IMR-90 (cell line): ENCODE measurements around the gene ARHGAP8. TPM values are rescaled to one million over a fixed set of nuclear protein-coding genes. Genes with fewer than 3 reads are reported as not detected.

Experiments
- ATAC-seq: fragments of 200-7000 bp; cut with Tn5 transposase; 2 replicates; pipeline ENCODE4 v1.9.1; 2020; ENCODE audit warnings: low read depth, mild to moderate bottlenecking, moderate library complexity
- BruUV-seq: library from RNA; stranded (reverse); fragments of 400-500 nt; replicated peaks from 2 replicates; lab custom pipeline; 2021; lab: Mats Ljungman, UMichigan
- CTCF ChIA-PET: fragments of 300-600 bp; formaldehyde crosslinking; extraction: SDS; loops from one replicate; lab custom pipeline; 2021; ENCODE audit warnings: antibody characterized with exemption; lab: Yijun Ruan, JAX
- POLR2A ChIA-PET: fragments of 300-600 bp; sonication (Branson Sonifier 250); formaldehyde crosslinking; loops from one replicate; lab custom pipeline; 2022; ENCODE audit warnings: antibody characterized with exemption; ENCODE audit not compliant: unreplicated experiment; lab: Charles Lee
- DNase-seq: peaks from one replicate; pipeline ENCODE4 v3.0.0; 2013
- H2AFZ ChIP-seq: replicated peaks from 2 replicates; pipeline ENCODE3; 2013; ENCODE audit warnings: low read length, mild to moderate bottlenecking; ENCODE audit not compliant: poor library complexity
- H2AK5ac ChIP-seq: 2 replicates; pipeline ENCODE4 v1.6.1; 2013; ENCODE audit warnings: low read depth, low read length, inconsistent platforms
- H2AK9ac ChIP-seq: replicated peaks from 2 replicates; pipeline ENCODE3; 2013; ENCODE audit warnings: mild to moderate bottlenecking, low read depth, low read length, moderate library complexity; ENCODE audit not compliant: poor library complexity
- H2BK120ac ChIP-seq: 2 replicates; pipeline ENCODE4 v1.6.1; 2013; ENCODE audit warnings: low read depth, low read length, inconsistent platforms
- H2BK15ac ChIP-seq: 3 replicates; pipeline ENCODE4 v1.6.1; 2013; ENCODE audit warnings: low read depth, low read length, inconsistent platforms
- H2BK20ac ChIP-seq: 2 replicates; pipeline ENCODE4 v1.6.1; 2013; ENCODE audit warnings: low read depth, mild to moderate bottlenecking, inconsistent platforms, low read length, moderate library complexity
- H2BK5ac ChIP-seq: 2 replicates; pipeline ENCODE4 v1.6.1; 2013; ENCODE audit warnings: mild to moderate bottlenecking, low read depth, low read length, inconsistent platforms; ENCODE audit not compliant: poor library complexity, severe bottlenecking
- H3K14ac ChIP-seq: replicated peaks from 2 replicates; pipeline ENCODE4 v1.6.1; 2013; ENCODE audit warnings: low read depth, low read length, inconsistent platforms
- H3K18ac ChIP-seq: 2 replicates; pipeline ENCODE4 v1.6.1; 2013; ENCODE audit warnings: low read depth, low read length, control low read depth
- H3K23ac ChIP-seq: 2 replicates; pipeline ENCODE4 v1.6.1; 2013; ENCODE audit warnings: low read depth, low read length, inconsistent platforms
- H3K27ac ChIP-seq: 2 replicates; pipeline ENCODE4 v1.5.1; 2013; ENCODE audit warnings: mild to moderate bottlenecking, control low read depth, low read length; ENCODE audit not compliant: insufficient read depth
- H3K27me3 ChIP-seq: 2 replicates; pipeline ENCODE4 v1.6.1; 2013; ENCODE audit warnings: low read length; ENCODE audit not compliant: control insufficient read depth, insufficient read depth
- H3K36me3 ChIP-seq: 2 replicates; pipeline ENCODE4 v1.6.1; 2013; ENCODE audit warnings: low read length, mixed read lengths; ENCODE audit not compliant: control insufficient read depth, insufficient read depth
- H3K4ac ChIP-seq: 2 replicates; pipeline ENCODE4 v1.6.1; 2013; ENCODE audit warnings: low read depth, low read length, inconsistent platforms
- H3K4me1 ChIP-seq: 2 replicates; pipeline ENCODE4 v1.6.1; 2013; ENCODE audit warnings: low read length, mixed read lengths; ENCODE audit not compliant: control insufficient read depth, insufficient read depth
- H3K4me2 ChIP-seq: 2 replicates; pipeline ENCODE4 v1.6.1; 2013; ENCODE audit warnings: low read depth, mild to moderate bottlenecking, control low read depth, low read length, moderate library complexity
- H3K4me3 ChIP-seq: 2 replicates; pipeline ENCODE4 v1.5.1; 2013; ENCODE audit warnings: low read depth, mild to moderate bottlenecking, control low read depth, low read length, moderate library complexity; ENCODE audit not compliant: insufficient read depth
- H3K56ac ChIP-seq: 2 replicates; pipeline ENCODE4 v1.6.1; 2013; ENCODE audit warnings: low read length, inconsistent platforms; ENCODE audit not compliant: insufficient read depth; ENCODE audit errors: extremely low read depth
- H3K79me1 ChIP-seq, 2 experiments: 2 replicates each; pipeline ENCODE4 v1.6.1; 2013; ENCODE audit warnings: low read length in 2 of 2, inconsistent platforms in 1 of 2, low read depth in 1 of 2
- H3K9ac ChIP-seq: 2 replicates; pipeline ENCODE4 v1.6.1; 2013; ENCODE audit warnings: low read depth, low read length, control low read depth
- H3K9me1 ChIP-seq: 2 replicates; pipeline ENCODE4 v1.6.1; 2013; ENCODE audit warnings: low read length, inconsistent platforms; ENCODE audit not compliant: insufficient read depth
- H3K9me3 ChIP-seq: 2 replicates; pipeline ENCODE4 v1.6.1; 2013; ENCODE audit warnings: low read length; ENCODE audit not compliant: control insufficient read depth, insufficient read depth
- H4K20me1 ChIP-seq: 2 replicates; pipeline ENCODE4 v1.6.1; 2013; ENCODE audit warnings: low read length, inconsistent platforms; ENCODE audit not compliant: insufficient read depth
- H4K5ac ChIP-seq: 2 replicates; pipeline ENCODE4 v1.6.1; 2013; ENCODE audit warnings: mild to moderate bottlenecking, low read depth, low read length, control low read depth
- H4K8ac ChIP-seq, 2 experiments: 2 replicates each; pipeline ENCODE4 v1.6.1; 2013; ENCODE audit warnings: low read depth in 2 of 2, low read length in 2 of 2, control low read depth in 1 of 2, inconsistent platforms in 1 of 2
- H4K91ac ChIP-seq: 2 replicates; pipeline ENCODE4 v1.6.1; 2013; ENCODE audit warnings: low read depth, low read length, inconsistent platforms; ENCODE audit not compliant: insufficient read depth
- MXI1 ChIP-seq: IDR thresholded peaks from 2 replicates; pipeline ENCODE4 v1.6.1; 2012; ENCODE audit warnings: low read depth, mild to moderate bottlenecking, low read length, moderate library complexity, borderline replicate concordance
- NFE2L2 ChIP-seq: fragments of 150-350 bp; IDR thresholded peaks from 2 replicates; pipeline ENCODE4 v1.6.1; 2016; ENCODE audit warnings: low read depth, mild to moderate bottlenecking, low read length
- RAD21 ChIP-seq: IDR thresholded peaks from 2 replicates; pipeline ENCODE4 v1.6.1; 2012; ENCODE audit warnings: low read length, improper control_type of control experiment
- RCOR1 ChIP-seq: IDR thresholded peaks from 2 replicates; pipeline ENCODE4 v1.6.1; 2012; ENCODE audit warnings: mild to moderate bottlenecking, low read length, improper control_type of control experiment; ENCODE audit not compliant: insufficient replicate concordance
- SMC3 ChIP-seq: fragments of 150-350 bp; IDR thresholded peaks from 2 replicates; pipeline ENCODE4 v1.6.1; 2016; ENCODE audit warnings: low read depth, mild to moderate bottlenecking, antibody characterized with exemption, low read length, moderate library complexity
- WGBS, 2 experiments: methylation state at CpG; one replicate each; pipeline versions ENCODE4 v1.1.5 to v1.1.7; 2013; ENCODE audit warnings: missing lambda C conversion rate in 2 of 2; ENCODE audit not compliant: insufficient read length in 1 of 2; ENCODE audit errors: extremely low coverage in 2 of 2; 5-methylcytosine and 5-hydroxymethylcytosine counted together
- dilution Hi-C: fragments of 300-500 bp; cut with HindIII; formaldehyde crosslinking; loops from one replicate; pipeline ENCODE4 v1.14.3; 2018; ENCODE audit warnings: low sequenced_read_pairs; ENCODE audit not compliant: unreplicated experiment
- in situ Hi-C: fragments of 300-500 bp; cut with MboI; formaldehyde crosslinking; loops from 3 replicates; pipeline ENCODE4 v1.14.3; 2019; ENCODE audit warnings: low sequenced_read_pairs, inconsistent platforms, mixed read lengths
- intact Hi-C: fragments of 100-400 bp; cut with micrococcal nuclease; formaldehyde crosslinking; loops from 2 replicates; pipeline ENCODE4 v1.10.0; 2022
- polyA plus RNA-seq, 3 experiments: library from polyadenylated mRNA; depleted of rRNA; stranded (reverse); fragments of >200 nt; gene quantifications; 2 replicates each; pipeline ENCODE4 v1.2.3, GENCODE V29; 2012; ENCODE audit warnings: low replicate concordance in 1 of 3
- total RNA-seq: library from RNA; depleted of rRNA; stranded (reverse); fragments of >200 nt; gene quantifications from 2 replicates; pipeline ENCODE4 v1.2.3, GENCODE V29; 2012

The ARHGAP8 gene
- total and polyA plus RNA-seq, 2 of the 4 experiments (the other 2 are of a cell fraction), result 0.18 to 0.21 TPM

- in situ Hi-C loops, result no loop called here
- Histone ChIP-seq H3K9ac (no peak overlapping the region), H4K20me1 (0 out of 2 replicates have a peak, but pooled peaks cover 8% of the 10 kb centered on the region), H2AK5ac (no peak overlapping the region), H2AFZ (no peak overlapping the region), H3K18ac (no peak overlapping the region), H4K5ac (no peak overlapping the region), H3K27ac (no peak overlapping the region), H3K4ac (no peak overlapping the region), H3K4me3 (no peak overlapping the region), H3K9me1 (no peaks in the 10 kb centered on the region), H4K91ac (no peak overlapping the region), H2BK120ac (no peak overlapping the region), H2BK15ac (no peak overlapping the region), H2BK20ac (no peak overlapping the region), H2BK5ac (no peak overlapping the region), H3K36me3 (peaks cover 31% of the 10 kb centered on the region; the same call in 1 of the 2 replicates), H3K27me3 (no peaks in the 10 kb centered on the region), H3K56ac (no peak overlapping the region), H3K79me1 (no peaks in the 10 kb centered on the region; a peak in 1 of 4 replicates), H3K14ac (no peak overlapping the region), H3K4me2 (no peak overlapping the region), H2AK9ac (no peak overlapping the region), H3K4me1 (no peaks in the 10 kb centered on the region), H3K23ac (no peak overlapping the region), H3K9me3 (no peaks in the 10 kb centered on the region), H4K8ac (no peak overlapping the region)
- 78% methylated on average over 1 of the region's 2 CpGs; no CpG with 5 or more reads in 1 of the 2 experiments for WGBS, 2 experiments
- BruUV-seq, result no TSS peak
- ATAC-seq (no peak), DNase-seq (no peak)
- TF ChIP-seq RCOR1 (no peak), SMC3 (no peak), RAD21 (no peak), MXI1 (no peak), NFE2L2 (no peak)
- ChIA-PET POLR2A (no interaction called here), CTCF (no interaction called here)
- intact Hi-C loops, result no loop called here
- dilution Hi-C loops, result no loop called here
Measured at GRCh38 chr22:44722611-44723010, 29.8 kb upstream of the ARHGAP8 start.
